Hematopoietic multipotent progenitor cell treated with erythropoietin and hydrocortisone succinate and interleukin-3 and kit ligand, for 6 days (in vitro differentiated cells): ENCODE measurements around the gene PILRA.
"Not testable (repeated sequence)": the region's sequence is repeated elsewhere in the genome, so short reads cannot be mapped to it uniquely, and the experiment has no call there.

Experiments
- DNase-seq: peaks from one replicate; pipeline ENCODE4 v3.0.0-alpha.2; 2015

The PILRA gene

GRCh38 chr7:100358027-100358856 is 15.0 kb upstream of the PILRA start, which contains the start of gene PILRB:
Gene PILRB (plus strand): TSS chr7:100358117. CDS start chr7:100358303, 186 bp downstream.
- no peak for DNase-seq

GRCh38 chr7:100358857-100359212 is 14.5 kb upstream of the PILRA start:
- no peak for DNase-seq

GRCh38 chr7:100360135-100360854 is 13.0 kb upstream of the PILRA start:
- DNase-seq = no peak

GRCh38 chr7:100363098-100363497 is 10.2 kb upstream of the PILRA start:
- no peak for DNase-seq

GRCh38 chr7:100363797-100364196 is 9.5 kb upstream of the PILRA start:
- DNase-seq = not testable (repeated sequence)

- no peak for DNase-seq
Observed at GRCh38 chr7:100364480-100364879, 8.8 kb upstream of the PILRA start.

- DNase-seq = not testable (repeated sequence)
Observed at GRCh38 chr7:100365998-100366367, 7.3 kb upstream of the PILRA start.

- DNase-seq = peak; percentile 38
Observed at GRCh38 chr7:100366411-100367250, 6.7 kb upstream of the PILRA start.

- no peak for DNase-seq
Observed at GRCh38 chr7:100367251-100367620, 6.1 kb upstream of the PILRA start.

- no peak for DNase-seq
Observed at GRCh38 chr7:100367676-100368613, 5.3 kb upstream of the PILRA start.

- DNase-seq = peak; percentile 90
Observed at GRCh38 chr7:100369105-100369504, 4.2 kb upstream of the PILRA start.

- DNase-seq = no peak
Observed at GRCh38 chr7:100370303-100370702, 3.0 kb upstream of the PILRA start.

GRCh38 chr7:100370746-100371145 is 2.5 kb upstream of the PILRA start:
- no peak for DNase-seq

- DNase-seq = no peak
Observed at GRCh38 chr7:100371561-100372171, 1.6 kb upstream of the PILRA start.

GRCh38 chr7:100372256-100372655 is 1.0 kb upstream of the PILRA start:
- peak; percentile 76 for DNase-seq

- no peak for DNase-seq
Observed at GRCh38 chr7:100372694-100373093, 593 bp upstream of the PILRA start.

GRCh38 chr7:100373870-100374598 is 747 bp downstream of the PILRA start:
- DNase-seq = not testable (repeated sequence)

GRCh38 chr7:100374601-100375000 is 1.3 kb downstream of the PILRA start:
- no peak for DNase-seq

- DNase-seq = no peak
Observed at GRCh38 chr7:100376066-100376465, 2.8 kb downstream of the PILRA start.

- DNase-seq = no peak
Observed at GRCh38 chr7:100378114-100378755, 4.9 kb downstream of the PILRA start.

- no peak for DNase-seq
Observed at GRCh38 chr7:100380196-100380595, 6.9 kb downstream of the PILRA start.
